Fibroblast of skin of right biceps (primary cell): Measurements from ENCODE around the gene EPHA7.

ENCODE experiments used
- DNase-seq: peaks from one replicate; pipeline ENCODE4 v3.0.0-alpha.2; 2013

Gene EPHA7

DNA sequence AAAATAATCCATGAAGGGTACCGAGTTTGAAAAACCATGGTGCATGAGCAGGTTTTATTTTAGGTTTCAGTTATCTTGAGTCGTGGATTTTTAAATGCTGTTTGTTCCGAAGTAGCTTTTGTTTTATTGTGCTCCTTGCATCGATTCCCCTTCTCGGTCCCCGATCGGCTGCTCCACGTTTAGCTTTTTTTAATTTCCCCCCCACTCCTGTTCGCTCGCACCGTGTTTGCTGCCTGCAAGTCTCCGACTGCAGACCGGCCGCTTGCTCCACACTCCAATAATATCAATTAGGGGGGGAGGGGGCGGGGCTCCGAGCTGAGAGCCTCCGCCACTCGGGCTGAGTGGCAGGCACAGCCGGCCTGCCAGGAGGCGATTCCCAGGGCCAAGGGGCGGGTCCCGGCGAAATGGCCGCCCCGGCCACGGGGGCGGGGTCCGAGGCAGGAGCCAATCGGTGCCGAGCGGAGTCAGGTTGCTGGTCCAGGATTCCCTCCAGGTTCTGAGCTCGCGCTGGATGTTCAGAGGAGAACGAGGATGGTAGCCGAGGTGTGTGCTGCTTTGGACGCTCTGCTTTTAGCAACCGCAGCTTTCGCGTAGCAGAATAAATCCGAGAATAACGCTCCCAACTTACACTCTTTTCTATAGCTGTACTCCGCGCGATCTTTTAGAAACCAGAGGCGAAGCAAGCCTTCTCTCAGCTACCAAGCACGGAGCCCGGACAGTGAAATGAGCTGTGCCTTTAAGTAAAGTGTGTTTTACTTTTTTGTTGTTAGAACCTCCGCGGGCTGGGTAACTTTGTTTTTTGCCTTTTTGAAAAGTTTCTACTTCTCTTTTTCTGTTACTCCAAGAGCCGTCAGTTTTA lies at the start of gene EPHA7:
TSS of gene EPHA7 (minus strand) at position 256 of the 859 bp plus-strand sequence. CDS start at position 38, 218 bp downstream.
- peak; percentile 90 for DNase-seq

DNA sequence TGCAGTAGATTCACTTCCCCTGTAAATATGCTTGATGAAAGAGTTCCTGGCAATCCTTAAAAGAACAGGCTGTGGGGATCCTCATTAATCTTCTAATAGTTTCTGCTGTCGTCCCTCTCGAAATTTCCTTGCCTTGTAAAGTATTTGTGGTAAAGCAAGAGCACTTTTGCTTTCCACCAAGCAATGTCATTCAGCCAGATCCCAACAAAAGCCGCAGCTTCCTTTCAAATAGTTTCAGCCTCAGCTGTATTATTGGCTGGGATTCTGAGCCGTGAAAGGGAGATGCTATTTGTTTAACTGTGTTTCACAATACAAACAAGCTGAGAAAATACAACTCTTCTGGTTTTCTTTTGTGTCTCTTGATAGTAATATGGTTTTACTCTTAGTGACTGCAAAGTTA lies 48.9 kb upstream of the EPHA7 start:
- peak; percentile 29 for DNase-seq

DNA sequence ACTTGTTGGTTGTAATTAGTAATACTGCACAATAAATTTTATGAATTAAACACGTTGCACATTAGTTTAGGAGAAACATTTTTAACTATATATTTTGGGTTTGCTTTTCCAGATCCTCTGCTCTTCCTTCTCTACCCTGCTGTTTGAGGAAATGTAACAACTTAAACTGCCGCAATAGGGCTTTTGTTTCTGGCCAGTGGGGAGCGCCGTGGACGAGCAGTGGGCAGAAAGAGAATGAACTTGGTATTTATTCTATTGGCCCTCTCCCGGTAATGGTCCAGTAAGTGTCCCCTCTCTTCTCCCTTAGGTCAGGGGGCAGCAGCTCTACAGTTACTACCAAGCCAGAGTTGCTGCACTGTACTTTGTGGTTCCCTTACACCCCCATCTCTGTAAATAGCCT lies 35.2 kb upstream of the EPHA7 start:
- DNase-seq: no peak

DNA sequence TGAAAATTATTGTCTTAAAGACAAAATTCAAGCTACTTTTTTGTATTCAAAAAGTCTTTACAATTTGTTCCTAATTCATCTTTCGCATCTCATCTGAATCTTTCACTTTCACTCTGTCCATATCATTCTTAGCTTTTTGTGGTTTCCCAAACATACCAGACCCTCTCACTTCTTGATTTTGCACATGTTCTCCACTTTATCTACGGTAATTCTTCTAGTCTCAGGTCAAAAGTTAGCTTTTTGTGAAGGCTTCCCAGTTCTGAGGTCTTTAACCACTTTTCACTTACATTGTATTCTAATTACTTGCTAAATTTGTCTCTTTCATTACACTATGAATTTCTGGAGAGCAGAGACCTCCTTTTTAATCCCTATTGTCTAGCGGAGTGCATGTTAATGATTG lies 34.6 kb upstream of the EPHA7 start:
- DNase-seq: no peak

DNA sequence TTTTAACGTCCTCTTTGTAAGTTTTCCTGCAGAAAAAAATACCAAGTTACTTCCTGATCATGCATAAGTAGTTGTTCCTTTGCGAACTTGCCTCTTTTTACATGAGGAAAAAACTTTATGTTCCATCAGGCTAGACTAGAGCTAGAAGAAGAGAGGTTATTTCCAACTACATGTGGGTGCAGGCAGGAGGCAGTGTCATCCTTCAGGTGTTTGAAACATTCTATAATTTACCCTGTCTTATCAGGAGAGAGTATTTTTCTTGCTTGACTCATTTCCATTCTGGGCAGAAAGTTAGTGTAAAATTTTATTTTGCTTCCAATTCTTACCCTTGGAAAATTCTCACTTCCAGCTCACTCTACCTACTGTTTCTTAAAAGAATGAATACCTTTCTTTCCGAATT lies 28.5 kb upstream of the EPHA7 start:
- no peak for DNase-seq

DNA sequence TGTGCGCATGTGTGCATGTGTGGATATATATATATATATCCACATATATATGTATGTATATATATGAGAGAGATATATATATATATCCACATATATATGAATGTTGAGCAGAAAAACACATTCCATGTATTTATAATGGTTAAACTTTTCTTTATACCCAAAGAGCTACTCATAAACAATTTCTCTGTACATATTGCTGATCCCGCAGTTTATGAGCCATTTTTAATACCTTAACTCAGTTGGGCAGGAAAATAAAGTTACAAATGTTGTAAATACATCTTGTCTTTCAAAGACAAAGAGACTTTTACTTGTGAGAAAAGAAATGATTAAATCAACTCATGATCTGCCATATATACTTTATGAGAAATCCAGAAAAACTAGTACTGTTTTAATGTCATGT lies 18.1 kb upstream of the EPHA7 start:
- DNase-seq: no peak

DNA sequence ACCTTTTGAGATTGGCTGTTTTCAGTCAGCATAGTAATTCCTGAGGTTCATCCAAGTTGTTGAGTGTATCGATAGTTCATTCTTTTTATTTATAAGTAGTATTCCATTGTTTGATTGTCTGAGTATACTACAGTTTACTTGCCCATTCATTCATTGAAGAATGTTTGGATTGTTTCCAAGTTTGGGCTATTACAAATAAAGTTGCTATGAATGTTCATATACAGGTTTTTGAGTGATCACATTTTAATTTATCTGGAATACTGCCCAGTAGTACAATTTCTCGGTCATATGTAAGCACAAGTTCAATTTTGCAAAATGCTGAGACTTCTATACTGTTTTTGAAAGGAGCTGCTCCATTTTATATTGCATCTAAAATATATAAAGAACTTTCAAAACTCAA lies 14.2 kb upstream of the EPHA7 start:
- DNase-seq: no peak

DNA sequence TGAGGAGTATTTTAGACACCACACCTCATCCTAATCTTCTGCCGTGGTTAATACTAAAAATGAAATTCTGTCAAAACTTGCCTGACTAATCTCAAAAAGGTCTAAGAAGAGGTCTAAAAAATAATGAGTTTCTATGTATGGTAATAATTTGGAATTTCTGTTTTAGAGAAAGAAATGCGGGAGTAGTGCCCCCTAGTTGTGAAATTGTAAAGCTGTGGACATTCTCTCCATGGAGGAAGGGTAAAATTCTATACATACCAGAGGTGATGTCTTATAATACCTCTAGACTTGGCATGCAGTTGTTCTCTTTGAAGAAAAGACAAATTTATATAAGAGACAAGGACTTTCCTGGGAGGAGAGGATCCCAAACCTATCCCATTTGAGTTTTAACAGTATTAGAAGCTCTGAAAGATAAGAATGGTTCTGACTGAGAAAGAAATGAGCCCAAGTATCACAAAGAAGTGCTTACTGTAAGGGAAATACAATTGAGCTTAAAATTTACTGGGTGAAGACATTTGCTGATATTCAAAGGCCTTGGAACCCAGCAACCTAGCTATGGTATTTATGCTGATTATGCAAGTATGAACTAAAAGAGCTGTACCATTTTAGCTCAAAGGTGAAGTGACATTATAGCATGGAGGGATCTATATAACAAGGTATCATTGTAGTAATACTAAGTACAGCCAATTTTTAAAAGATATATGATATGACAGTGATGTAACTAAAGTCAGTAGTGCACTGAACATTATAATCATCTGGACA lies 5.1 kb upstream of the EPHA7 start:
- DNase-seq: peak; percentile 9

DNA sequence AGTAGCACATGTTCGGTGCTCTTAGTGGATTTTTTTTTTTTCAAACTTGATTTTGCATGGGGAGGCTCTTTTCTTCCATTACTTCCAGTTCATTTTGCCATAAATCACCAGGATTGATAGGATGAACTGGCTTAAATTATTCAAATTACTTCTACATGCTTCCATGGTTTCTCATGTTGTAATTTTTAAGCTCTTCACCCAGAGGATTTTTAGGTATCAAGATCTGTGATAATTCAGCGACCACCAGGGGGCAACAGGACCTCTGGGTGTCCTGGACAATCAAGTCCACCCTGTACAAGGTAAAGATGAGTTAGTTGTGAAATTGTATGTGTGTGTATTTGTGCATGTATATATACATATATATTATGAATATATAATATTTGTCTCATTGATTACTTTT lies 4.2 kb upstream of the EPHA7 start:
- peak; percentile 47 for DNase-seq

DNA sequence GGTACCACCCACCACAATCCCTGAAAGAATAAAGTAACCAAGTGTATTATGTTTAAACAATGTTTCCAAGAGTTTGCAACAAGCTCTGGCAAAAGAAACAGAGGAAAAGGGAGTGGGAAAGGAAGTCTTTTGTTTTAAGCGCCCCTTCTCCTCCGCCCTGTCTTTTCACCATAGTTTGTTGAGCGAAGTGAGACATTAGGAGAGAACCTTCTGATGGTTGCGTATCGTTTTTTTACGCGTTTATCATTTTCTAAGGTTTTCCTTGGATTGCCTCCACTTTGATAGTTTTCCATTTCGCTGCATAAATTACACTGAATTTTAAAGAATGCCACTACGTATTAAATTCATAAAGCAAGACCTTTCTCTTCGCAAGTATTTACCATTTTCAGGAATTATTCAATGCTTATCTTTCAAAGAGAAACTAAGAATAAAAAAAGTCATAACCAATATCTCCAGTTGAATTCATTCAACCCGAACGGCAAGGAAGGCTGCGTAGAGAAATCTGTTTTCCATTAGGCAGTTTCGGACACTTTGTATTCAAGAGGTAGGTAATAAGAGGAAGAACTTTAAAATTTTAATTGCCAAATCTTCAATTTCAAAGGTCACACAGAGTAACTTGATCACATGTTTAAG lies 920 bp upstream of the EPHA7 start:
- no peak for DNase-seq

DNA sequence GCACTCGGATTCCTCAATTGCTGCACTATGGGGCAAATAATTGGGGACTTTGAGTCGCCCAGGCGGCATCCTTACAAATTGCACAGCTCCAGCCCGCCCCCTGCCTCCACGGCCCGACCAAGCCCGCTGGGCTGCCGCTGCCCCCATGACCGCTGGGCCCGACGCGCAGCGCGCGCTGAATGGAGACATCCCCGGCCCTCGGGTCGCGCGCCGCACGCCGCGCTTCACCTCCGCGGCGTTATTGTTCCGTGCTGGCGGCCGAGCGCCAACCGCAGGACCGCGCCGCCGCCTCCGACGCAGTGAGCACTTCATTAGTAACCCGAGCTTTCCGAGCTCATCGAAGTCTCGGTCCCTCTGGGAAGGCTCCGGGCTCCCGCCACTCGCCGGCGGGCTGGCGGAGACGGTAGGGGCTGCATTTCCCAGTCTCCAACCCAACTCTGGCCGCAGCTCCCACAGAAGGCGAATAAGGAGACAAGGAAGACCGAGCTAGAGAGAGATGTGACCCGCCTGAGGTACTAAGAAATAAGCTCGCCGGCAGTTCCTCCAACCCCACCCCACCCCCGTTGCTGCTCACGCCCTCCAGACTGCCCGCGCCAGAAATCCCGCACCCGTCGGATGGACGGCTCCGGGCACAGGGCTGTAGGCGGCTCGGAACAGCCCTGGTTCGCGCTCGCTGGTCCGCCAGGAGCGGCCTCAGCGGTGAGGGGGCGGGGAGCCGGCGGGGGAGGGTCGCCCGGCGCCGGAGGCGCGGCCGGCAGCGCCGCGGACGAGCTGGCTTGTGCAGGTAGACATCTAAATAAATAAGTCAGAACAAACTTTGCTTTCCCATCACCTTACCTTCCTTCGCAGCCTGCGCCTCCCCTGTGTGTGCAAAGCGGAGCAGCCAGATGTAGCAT lies 703 bp downstream of the EPHA7 start:
- DNase-seq: peak; percentile 24

DNA sequence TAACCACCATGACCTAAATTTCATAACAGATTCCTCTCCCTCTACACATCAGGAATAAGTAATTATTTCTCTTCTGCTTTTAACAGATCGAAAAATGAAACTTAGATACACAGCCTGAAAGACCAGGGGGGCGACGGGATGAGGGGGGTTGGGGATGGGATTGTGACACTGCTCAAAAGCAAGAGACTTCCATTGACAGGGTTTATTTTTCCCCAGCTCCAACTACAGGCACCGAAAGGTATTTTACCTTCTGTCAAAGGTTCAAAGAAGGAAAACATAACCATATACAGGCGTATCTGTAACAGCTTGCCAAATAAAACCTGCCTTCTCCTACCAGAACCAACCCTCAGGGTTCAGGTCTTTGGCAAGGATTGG lies 1.3 kb downstream of the EPHA7 start:
- DNase-seq: no peak

DNA sequence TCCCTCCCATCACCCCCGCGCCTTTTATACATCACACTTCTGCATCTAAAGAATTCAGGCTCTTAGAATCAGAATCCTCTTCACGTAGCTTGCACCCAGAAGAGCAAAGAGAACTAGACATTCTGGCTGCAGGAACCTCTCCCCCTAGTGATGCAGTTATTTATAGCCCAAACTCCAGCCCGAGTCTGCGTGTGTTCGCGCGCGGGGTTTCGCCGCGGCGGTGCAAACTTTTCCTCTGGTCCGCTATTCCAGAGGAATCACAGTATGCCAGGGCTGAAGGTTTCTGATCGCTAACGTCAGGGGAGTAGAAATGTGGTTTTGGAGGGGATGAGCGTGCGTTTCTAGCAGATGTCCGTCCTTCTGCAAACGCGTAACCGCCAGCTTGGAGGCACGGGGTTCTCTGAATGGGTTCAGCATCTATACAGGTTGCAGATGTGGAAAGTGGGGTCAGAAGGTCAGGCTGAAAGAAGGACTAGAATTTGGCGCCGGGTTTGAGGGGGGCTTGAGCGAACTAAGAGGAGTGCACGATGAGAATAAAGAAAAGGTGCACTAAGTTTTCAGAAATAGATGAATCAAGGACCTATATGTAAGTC lies 1.8 kb downstream of the EPHA7 start:
- peak; percentile 22 for DNase-seq

DNA sequence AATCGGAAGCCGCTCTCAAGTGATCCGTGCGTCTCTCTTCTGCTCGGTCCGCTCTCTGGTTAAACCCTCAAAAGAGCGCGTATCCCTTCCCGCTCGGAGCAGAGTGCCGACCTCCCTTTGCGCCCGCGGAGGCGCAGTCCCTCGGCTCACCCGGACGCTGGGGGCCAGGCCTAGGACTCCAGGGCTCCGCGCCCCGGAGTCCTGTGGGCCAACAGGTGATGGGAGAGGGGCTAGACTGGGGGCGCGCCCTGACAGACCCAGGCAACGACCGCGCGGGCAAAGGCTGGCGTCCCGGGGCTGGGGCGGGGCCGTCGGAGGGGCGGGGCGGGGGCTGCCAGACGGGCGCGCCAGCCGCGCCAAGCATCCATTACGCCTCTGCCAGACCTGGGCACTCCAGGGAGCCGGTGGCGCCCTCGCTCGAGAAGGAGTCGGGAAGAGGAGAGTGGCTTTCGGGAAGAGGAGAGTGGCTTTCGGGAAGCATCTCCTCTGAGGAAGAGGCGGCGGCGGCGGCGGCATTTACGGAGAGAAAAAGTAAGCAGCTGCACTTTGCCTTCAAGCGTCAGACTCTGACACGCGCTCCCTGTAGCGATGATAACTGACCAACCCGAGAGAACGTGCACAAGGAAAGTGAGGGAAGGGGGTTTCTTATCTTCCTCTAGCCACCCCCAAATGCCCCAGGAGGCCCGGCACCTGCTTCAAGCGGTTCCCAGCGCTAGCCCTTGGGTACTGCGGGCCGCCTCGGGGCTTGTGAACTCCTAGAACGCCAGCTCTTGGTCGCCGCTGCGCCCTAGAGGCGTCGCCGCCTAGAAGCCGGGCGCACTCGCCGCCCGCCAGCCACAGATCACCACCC lies 2.6 kb downstream of the EPHA7 start:
- DNase-seq: peak; percentile 16

DNA sequence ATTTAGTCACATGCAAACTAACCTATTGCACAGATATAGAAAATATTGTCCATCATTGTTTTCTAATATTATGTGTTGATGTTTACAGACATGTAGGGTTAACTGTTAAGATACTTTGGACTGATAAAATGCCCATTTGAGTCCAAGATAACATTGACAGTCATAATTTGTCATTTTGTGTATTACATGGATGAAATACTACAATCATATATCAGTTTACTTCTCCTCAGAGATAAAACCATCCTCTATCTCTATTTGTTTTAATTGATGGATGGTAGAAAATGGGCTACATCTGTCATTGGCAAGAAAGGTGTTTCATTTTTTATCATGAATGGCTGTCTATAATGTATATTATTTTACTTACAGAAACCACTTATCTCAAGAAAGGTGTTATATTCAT lies 6.2 kb downstream of the EPHA7 start:
- no peak for DNase-seq

DNA sequence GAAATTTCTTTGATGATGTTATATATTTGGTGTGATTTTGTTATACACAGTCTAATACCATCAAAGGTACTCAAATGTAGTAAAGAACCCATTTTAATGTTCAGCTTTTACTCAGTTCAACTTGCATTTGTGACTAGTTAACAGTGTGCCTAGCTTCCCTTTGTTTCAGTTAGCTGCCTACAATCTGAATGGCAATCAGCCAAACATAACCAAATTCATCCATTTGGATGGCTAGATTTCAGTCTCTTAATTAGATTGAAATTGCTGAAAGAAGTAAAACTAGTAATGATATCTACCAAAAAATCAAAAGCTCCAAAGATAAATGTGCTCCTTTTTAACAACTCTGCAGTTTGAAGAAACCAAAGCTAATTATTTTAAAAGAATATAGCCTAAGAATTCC lies 6.9 kb downstream of the EPHA7 start:
- DNase-seq: no peak

DNA sequence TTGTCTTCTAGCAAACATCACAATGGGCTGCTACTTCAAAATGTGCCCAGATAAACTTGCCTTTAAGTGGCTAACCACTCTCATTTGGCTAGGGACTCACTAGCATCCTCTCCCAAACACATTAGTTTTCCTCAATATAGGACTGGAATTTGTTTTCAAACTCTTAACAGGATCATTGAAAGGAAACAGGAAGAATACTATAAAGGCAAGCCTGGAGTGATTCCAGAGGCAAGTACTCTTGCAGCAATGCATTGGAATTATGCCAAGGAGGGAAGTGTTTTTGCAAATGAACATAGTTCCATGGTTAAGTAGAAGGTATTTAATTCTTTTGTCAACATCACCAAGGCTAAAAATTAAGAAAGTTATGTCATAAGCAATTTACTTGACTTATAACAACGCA lies 12.2 kb downstream of the EPHA7 start:
- DNase-seq: peak; percentile 34

DNA sequence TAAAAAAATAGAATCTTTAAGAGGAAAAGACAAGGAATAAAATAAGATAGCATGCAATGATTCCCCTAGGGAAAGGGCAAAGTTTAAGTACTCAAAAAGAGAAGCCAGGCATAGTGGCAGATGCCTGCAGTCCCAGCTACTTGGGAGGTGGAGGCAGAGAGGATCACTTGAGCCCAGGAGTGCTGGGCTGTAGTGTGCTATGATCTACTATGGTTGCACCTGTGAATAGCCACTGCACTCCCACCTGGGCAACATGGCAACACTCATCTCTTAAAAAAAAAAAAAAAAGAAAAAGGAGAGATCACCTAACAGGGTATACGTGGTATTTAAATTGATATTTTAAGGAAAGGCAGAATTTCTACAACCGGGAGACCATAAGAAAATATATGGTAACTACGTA lies 16.0 kb downstream of the EPHA7 start:
- DNase-seq: no peak

DNA sequence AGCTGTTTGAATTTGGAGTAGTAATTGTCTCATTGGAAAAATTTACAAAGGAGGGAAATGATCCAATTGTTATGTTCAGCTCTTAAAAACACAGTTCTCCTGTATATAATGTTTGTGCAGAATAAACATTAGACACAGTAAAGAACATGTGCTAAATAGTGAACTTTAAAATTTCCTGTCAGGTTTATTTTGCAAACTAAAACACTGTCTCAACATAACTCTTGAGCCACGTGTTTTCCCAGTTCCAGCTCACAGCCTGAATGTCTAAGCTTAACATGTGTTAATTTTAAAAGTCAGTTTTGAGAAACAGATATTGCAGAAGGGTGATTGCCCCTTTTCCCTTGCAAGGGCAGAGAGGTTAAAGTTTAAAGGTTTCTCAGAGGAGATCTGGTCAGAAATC lies 20.6 kb downstream of the EPHA7 start:
- no peak for DNase-seq

DNA sequence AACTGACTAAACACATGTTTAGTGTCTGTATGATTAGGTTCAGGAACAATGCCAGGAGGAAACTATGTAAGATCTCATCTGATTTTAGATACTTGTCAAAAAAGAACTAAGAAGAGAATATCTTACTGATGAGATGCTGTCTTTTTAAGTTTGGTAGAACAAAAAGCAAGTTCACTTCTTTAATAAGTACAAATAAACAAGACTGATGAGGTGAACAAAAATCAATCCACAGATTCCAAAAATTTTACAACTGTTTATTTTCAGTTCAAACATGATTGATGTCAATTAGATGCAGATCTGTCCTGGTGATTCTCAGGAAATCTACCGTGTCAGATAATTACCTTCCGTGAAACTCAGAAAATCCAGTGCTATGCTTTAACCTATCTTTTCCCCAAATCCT lies 24.9 kb downstream of the EPHA7 start:
- DNase-seq: no peak

DNA sequence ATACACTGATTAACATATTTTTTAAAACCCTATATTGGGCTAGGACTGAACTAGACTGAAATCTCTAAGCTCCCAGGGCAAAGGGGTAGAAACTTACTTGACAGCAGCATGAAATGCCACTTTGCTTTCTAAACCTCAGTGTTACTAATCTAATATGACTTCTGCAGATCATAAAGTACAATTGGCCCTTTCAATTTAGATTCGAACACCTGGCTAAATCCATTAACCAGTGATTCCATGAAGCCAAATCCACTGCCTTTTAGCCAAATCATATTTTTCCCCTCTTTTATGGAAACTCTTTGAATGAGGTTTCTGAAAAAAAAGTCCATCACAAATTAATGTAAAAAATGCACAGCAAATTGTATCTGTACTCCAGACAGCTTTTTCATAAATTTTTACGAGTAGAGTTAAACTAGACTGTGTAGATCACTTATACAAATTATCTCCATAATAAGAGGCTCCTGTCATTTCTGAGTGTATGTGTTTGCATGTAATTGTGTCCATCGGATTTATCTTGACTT lies 25.7 kb downstream of the EPHA7 start:
- no peak for DNase-seq
